K562 (cell line): Measurements from ENCODE around the gene SOX6. TPM values are rescaled to one million over a fixed set of nuclear protein-coding genes. Genes with fewer than 3 reads are reported as not detected.

Source experiments
- ATAC-seq: fragments of 200-7000 bp; cut with Tn5 transposase; 3 replicates; pipeline ENCODE4 v1.9.1; 2020; ENCODE audit warnings: moderate library complexity
- BruUV-seq: library from RNA; stranded (reverse); fragments of 400-500 nt; replicated peaks from 2 replicates; lab custom pipeline; 2021; lab: Mats Ljungman, UMichigan
- CTCF ChIA-PET: fragments of 300-600 bp; formaldehyde crosslinking; extraction: SDS; loops from one replicate; lab custom pipeline; 2021; ENCODE audit warnings: low intra/inter-chr PET ratio; lab: Yijun Ruan, JAX
- POLR2A ChIA-PET: fragments of 300-600, 350-650 bp; sonication (Branson Sonifier 250); formaldehyde crosslinking; extraction: SDS; loops from one replicate; lab custom pipeline; 2021; ENCODE audit warnings: antibody characterized with exemption, inconsistent platforms; lab: Yijun Ruan, JAX
- DNase-seq, 4 experiments: peaks; one replicate each; pipeline versions ENCODE4 v3.0.0 to v3.0.0-alpha.2; 2011 to 2018; ENCODE audit warnings: low spot score in 3 of 4, mixed read lengths in 3 of 4; ENCODE audit errors: extremely low read depth in 1 of 4
- FAIRE-seq: peaks from 2 replicates; lab custom pipeline; 2011; peaks lifted over from hg19 to GRCh38; lab: Jason Lieb, UNC
- H2AFZ ChIP-seq: 2 replicates; pipeline ENCODE4 v1.6.0; 2011; ENCODE audit warnings: low read depth, low read length, control low read depth, inconsistent platforms
- H3K27ac ChIP-seq: fragments of 200-600 bp; 3 replicates; pipeline ENCODE4 v1.8.0; 2011; ENCODE audit warnings: low read depth, mild to moderate bottlenecking, control low read depth, inconsistent platforms, low read length, moderate library complexity, mixed read lengths; ENCODE audit errors: extremely low read depth
- H3K27me3 ChIP-seq, 2 experiments: fragments of 300-600 bp in 1 of 2; 2 replicates in 1 of 2; 3 replicates in 1 of 2; pipeline versions ENCODE4 v1.6.0 to v1.8.0; 2011; ENCODE audit warnings: inconsistent platforms in 2 of 2, low read length in 2 of 2, mild to moderate bottlenecking in 1 of 2, mixed read lengths in 1 of 2, moderate library complexity in 1 of 2; ENCODE audit not compliant: control insufficient read depth in 2 of 2, insufficient read depth in 2 of 2
- H3K36me3 ChIP-seq: fragments of 300-600 bp; 3 replicates; pipeline ENCODE4 v1.8.0; 2011; ENCODE audit warnings: mild to moderate bottlenecking, low read length, inconsistent platforms; ENCODE audit not compliant: control insufficient read depth, insufficient read depth
- H3K4me1 ChIP-seq, 2 experiments: fragments of 200-600 bp in 1 of 2; replicated peaks in 1 of 2; 2 replicates in 1 of 2; 3 replicates in 1 of 2; pipeline versions ENCODE4 v1.5.1 to v1.8.0; 2011; ENCODE audit warnings: inconsistent platforms in 2 of 2, low read length in 2 of 2, mild to moderate bottlenecking in 1 of 2, mixed read lengths in 1 of 2, moderate library complexity in 1 of 2; ENCODE audit not compliant: control insufficient read depth in 2 of 2, insufficient read depth in 2 of 2
- H3K4me2 ChIP-seq: 2 replicates; pipeline ENCODE4 v1.6.1; 2011; ENCODE audit warnings: low read length, control low read depth, inconsistent platforms, mixed read lengths; ENCODE audit not compliant: insufficient read depth
- H3K4me3 ChIP-seq: fragments of 200-600 bp; sonication (generic), shearing (Covaris generic); 2 replicates; pipeline ENCODE4 v1.5.1; 2016; ENCODE audit warnings: control low read depth, inconsistent platforms
- H3K79me2 ChIP-seq: fragments of 200-600 bp; 3 replicates; pipeline ENCODE4 v1.8.0; 2011; ENCODE audit warnings: low read length, inconsistent platforms; ENCODE audit not compliant: control insufficient read depth, insufficient read depth
- H3K9ac ChIP-seq, 2 experiments: 2 replicates each; pipeline versions ENCODE4 v1.6.0 to v1.6.1; 2011; ENCODE audit warnings: low read depth in 2 of 2, low read length in 2 of 2, control low read depth in 1 of 2, inconsistent platforms in 1 of 2, mild to moderate bottlenecking in 1 of 2, mixed read lengths in 1 of 2; ENCODE audit not compliant: insufficient read depth in 1 of 2
- H3K9me1 ChIP-seq: one replicate; pipeline ENCODE4 v1.6.0; 2011; ENCODE audit warnings: inconsistent platforms, mild to moderate bottlenecking, low read length, moderate library complexity; ENCODE audit not compliant: control insufficient read depth, insufficient read depth
- H3K9me3 ChIP-seq: replicated peaks from 2 replicates; pipeline ENCODE4 v1.5.1; 2011; ENCODE audit warnings: low read depth, low read length, inconsistent platforms; ENCODE audit not compliant: control insufficient read depth, insufficient read depth
- H4K20me1 ChIP-seq: replicated peaks from 2 replicates; pipeline ENCODE4 v1.6.1; 2011; ENCODE audit warnings: low read length, inconsistent platforms, mixed read lengths; ENCODE audit not compliant: control insufficient read depth, insufficient read depth
- CBX3 ChIP-seq, 2 experiments: IDR thresholded peaks; 1 replicate in 1 of 2; 2 replicates in 1 of 2; pipeline ENCODE4 v1.6.1; 2012; ENCODE audit warnings: inconsistent platforms in 2 of 2, low read length in 2 of 2, borderline replicate concordance in 1 of 2, control low read depth in 1 of 2
- CEBPB ChIP-seq: fragments of 450-650 bp; IDR thresholded peaks from 2 replicates; pipeline ENCODE4 v1.6.1; 2016; ENCODE audit warnings: missing genetic modification characterization, missing compliant biosample characterization
- CEBPG ChIP-seq, 3 experiments: fragments of 200-800 bp in 1 of 3; sonication (Bioruptor generic) in 1 of 3; sonication (generic) in 1 of 3; formaldehyde crosslinking in 1 of 3; IDR thresholded peaks in 2 of 3; conservative IDR thresholded peaks in 1 of 3; 2 replicates each; pipeline versions ENCODE4 v1.6.1 to v1.8.0; 2016 to 2022; ENCODE audit warnings: missing compliant biosample characterization in 2 of 3, missing genetic modification characterization in 2 of 3, mild to moderate bottlenecking in 1 of 3, missing genetic modification reagents in 1 of 3
- GABPA ChIP-seq: fragments of 200-800 bp; sonication (Bioruptor generic); conservative IDR thresholded peaks from 2 replicates; pipeline ENCODE4 v1.6.1; 2016; ENCODE audit warnings: low read depth, missing genetic modification characterization, missing compliant biosample characterization
- RCOR1 ChIP-seq, 2 experiments: IDR thresholded peaks; 2 replicates each; pipeline ENCODE4 v1.6.1; 2012; ENCODE audit warnings: low read depth in 2 of 2, low read length in 2 of 2, borderline replicate concordance in 1 of 2, improper control_type of control experiment in 1 of 2
- SAFB ChIP-seq: fragments of 200-400 bp; formaldehyde crosslinking; IDR thresholded peaks from 2 replicates; pipeline ENCODE4 v1.6.1; 2017; ENCODE audit warnings: low read depth, low read length, borderline replicate concordance
- TRIM28 ChIP-seq: fragments of 450-650 bp; IDR thresholded peaks from 2 replicates; pipeline ENCODE4 v1.6.1; 2017
- in situ Hi-C: fragments of 300-500 bp; cut with MboI; formaldehyde crosslinking; loops from 4 replicates; pipeline ENCODE4 v1.15.0; 2018; ENCODE audit warnings: inconsistent platforms, mixed read lengths
- intact Hi-C: fragments of 100-400 bp; cut with micrococcal nuclease; formaldehyde crosslinking; loops from 2 replicates; pipeline ENCODE4 v1.14.2; 2022
- polyA plus RNA-seq, 8 experiments: library from polyadenylated mRNA; depleted of rRNA in 4 of 8; stranded (reverse) in 5 of 8; unstranded in 3 of 8; fragments of >200 nt; fragmentation: Nextera tagmentation in 2 of 8; fragmentation: Illumina TruSeq in 1 of 8; extraction: Ambion mirVana in 2 of 8; extraction: Trizol in 1 of 8; gene quantifications; 2 replicates each; pipeline versions ENCODE4 v1.2.1 to v1.2.3, GENCODE V29; 2011 to 2014; ENCODE audit warnings: inconsistent platforms in 1 of 8, missing spikeins in 1 of 8
- total RNA-seq, 7 experiments: library from RNA; depleted of rRNA in 6 of 7; stranded (reverse); fragments of >200 nt in 6 of 7; fragmentation: Illumina TruSeq in 2 of 7; extraction: Trizol in 2 of 7; gene quantifications; 2 replicates each; pipeline versions ENCODE4 v1.2.1 to v1.2.3, GENCODE V29; 2011 to 2021; ENCODE audit warnings: low replicate concordance in 1 of 7
- TF ChIP-seq, protein P1 (sequence below): fragments of 450-650 bp; IDR thresholded peaks from 2 replicates; pipeline ENCODE4 v1.6.1; 2018; ENCODE audit warnings: mild to moderate bottlenecking, low read depth; ENCODE audit not compliant: partially characterized antibody
- TF ChIP-seq, protein P2 (sequence below): fragments of 450-650 bp; IDR thresholded peaks from 2 replicates; pipeline ENCODE4 v1.6.1; 2017; ENCODE audit warnings: antibody characterized with exemption
- TF ChIP-seq, protein P3 (sequence below): fragments of 450-650 bp; formaldehyde crosslinking; IDR thresholded peaks from 2 replicates; pipeline ENCODE4 v1.4.0; 2020; ENCODE audit warnings: mild to moderate bottlenecking, moderate library complexity

The SOX6 gene
- total and polyA plus RNA-seq, 9 of the 15 experiments (the other 6 are each of a cell fraction or from before 2014, with no cell fraction given), result 0.89 to 8.7 (median 5.7) TPM

DNA sequence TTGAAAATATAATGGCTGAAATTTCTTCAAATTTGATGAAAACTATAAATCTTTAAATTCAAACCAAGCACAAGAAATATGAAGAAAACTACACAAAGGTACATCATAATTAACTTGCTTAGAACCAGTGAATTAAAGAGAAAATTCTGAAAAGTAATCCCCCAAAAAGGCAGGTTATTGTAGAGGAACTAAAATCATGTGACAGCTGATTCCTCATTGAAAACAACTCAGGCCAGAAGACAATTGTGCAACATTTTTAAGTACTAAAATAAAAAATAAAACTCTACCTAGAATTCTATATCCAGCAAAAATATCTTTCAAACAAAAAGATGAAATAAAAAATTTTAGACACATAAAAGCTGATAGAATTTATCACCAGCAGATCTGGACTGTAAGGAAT lies 90.3 kb downstream of the SOX6 start:
- BruUV-seq, result no TSS peak
- Histone ChIP-seq H3K9ac (no peak overlapping the region), H3K79me2 (no peaks in the 10 kb centered on the region), H2AFZ (no peak overlapping the region), H3K4me1 (no peaks in the 10 kb centered on the region), H3K9me3 (no peaks in the 10 kb centered on the region; the same call in 1 of the 2 replicates)
- FAIRE-seq, result no peak
- in situ Hi-C loops, result no loop called here
- POLR2A ChIA-PET, result no interaction called here
- CTCF ChIA-PET, result no interaction called here
- peak in 1 of 2 experiments; percentile 93; a peak in 2 of 3 replicates for TF ChIP-seq CBX3 (IDR thresholded peaks at IDR 0.05; ENCODE audit: borderline replicate concordance in 1 of 2, low read length in 2 of 2)
- TF ChIP-seq CEBPB, result peak; percentile 13; the same call in 1 of the 2 replicates
- TF ChIP-seq GABPA (tag), result no peak
- no peak for TF ChIP-seq CEBPG (CRISPR knock-in tag; IDR thresholded peaks at IDR 0.05)
- peak in 1 of 2 experiments; percentile 43; a peak in 1 of 4 replicates for TF ChIP-seq CEBPG (tag; conservative IDR thresholded peaks at IDR 0.05 in 1 of 2, IDR thresholded peaks at IDR 0.05 in 1 of 2)
- TF ChIP-seq RCOR1 (IDR thresholded peaks at IDR 0.05; ENCODE audit: borderline replicate concordance in 1 of 2, low read depth in 2 of 2, low read length in 2 of 2), result no peak
- TF ChIP-seq TRIM28, result 0 out of 2 replicates have a peak, but pooled peaks have one; percentile 46
- TF ChIP-seq, protein P1, sequence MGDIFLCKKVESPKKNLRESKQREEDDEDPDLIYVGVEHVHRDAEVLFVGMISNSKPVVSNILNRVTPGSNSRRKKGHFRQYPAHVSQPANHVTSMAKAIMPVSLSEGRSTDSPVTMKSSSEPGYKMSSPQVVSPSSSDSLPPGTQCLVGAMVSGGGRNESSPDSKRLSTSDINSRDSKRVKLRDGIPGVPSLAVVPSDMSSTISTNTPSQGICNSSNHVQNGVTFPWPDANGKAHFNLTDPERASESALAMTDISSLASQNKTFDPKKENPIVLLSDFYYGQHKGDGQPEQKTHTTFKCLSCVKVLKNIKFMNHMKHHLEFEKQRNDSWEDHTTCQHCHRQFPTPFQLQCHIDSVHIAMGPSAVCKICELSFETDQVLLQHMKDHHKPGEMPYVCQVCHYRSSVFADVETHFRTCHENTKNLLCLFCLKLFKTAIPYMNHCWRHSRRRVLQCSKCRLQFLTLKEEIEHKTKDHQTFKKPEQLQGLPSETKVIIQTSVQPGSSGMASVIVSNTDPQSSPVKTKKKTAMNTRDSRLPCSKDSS, result peak; percentile 11
- TF ChIP-seq, protein P2, sequence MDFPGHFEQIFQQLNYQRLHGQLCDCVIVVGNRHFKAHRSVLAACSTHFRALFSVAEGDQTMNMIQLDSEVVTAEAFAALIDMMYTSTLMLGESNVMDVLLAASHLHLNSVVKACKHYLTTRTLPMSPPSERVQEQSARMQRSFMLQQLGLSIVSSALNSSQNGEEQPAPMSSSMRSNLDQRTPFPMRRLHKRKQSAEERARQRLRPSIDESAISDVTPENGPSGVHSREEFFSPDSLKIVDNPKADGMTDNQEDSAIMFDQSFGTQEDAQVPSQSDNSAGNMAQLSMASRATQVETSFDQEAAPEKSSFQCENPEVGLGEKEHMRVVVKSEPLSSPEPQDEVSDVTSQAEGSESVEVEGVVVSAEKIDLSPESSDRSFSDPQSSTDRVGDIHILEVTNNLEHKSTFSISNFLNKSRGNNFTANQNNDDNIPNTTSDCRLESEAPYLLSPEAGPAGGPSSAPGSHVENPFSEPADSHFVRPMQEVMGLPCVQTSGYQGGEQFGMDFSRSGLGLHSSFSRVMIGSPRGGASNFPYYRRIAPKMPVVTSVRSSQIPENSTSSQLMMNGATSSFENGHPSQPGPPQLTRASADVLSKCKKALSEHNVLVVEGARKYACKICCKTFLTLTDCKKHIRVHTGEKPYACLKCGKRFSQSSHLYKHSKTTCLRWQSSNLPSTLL, result no peak
- TF ChIP-seq, protein P3, sequence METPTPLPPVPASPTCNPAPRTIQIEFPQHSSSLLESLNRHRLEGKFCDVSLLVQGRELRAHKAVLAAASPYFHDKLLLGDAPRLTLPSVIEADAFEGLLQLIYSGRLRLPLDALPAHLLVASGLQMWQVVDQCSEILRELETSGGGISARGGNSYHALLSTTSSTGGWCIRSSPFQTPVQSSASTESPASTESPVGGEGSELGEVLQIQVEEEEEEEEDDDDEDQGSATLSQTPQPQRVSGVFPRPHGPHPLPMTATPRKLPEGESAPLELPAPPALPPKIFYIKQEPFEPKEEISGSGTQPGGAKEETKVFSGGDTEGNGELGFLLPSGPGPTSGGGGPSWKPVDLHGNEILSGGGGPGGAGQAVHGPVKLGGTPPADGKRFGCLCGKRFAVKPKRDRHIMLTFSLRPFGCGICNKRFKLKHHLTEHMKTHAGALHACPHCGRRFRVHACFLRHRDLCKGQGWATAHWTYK, result no peak
- no peak for TF ChIP-seq SAFB
- TF ChIP-seq, all 486 proteins: peak for 5
- no peak overlapping the region for H3K27ac ChIP-seq
- no peak overlapping the region for H3K4me3 ChIP-seq
- no peak for ATAC-seq
- no peaks in the 10 kb centered on the region for H3K27me3 ChIP-seq
- H3K4me2 ChIP-seq, result no peak overlapping the region
- no peak for DNase-seq
- intact Hi-C loops, result no loop called here
- no peaks in the 10 kb centered on the region for H3K36me3 ChIP-seq
- H3K9me1 ChIP-seq, result no peaks in the 10 kb centered on the region
- H4K20me1 ChIP-seq, result no peaks in the 10 kb centered on the region
